Keratinocyte (primary cell): ENCODE measurements around the gene WNT9A. TPM values are rescaled to one million over a fixed set of nuclear protein-coding genes. Genes with fewer than 3 reads are reported as not detected.

Experiments used
- DNase-seq: peaks from one replicate; pipeline ENCODE4 v3.0.0-alpha.2; 2011; ENCODE audit warnings: low read depth, missing footprints, low spot score
- FAIRE-seq: peaks from 2 replicates; lab custom pipeline; 2011; peaks lifted over from hg19 to GRCh38; lab: Jason Lieb, UNC
- H2AFZ ChIP-seq: 2 replicates; pipeline ENCODE4 v1.6.0; 2012; ENCODE audit warnings: low read length, control low read depth, inconsistent platforms; ENCODE audit not compliant: control insufficient read depth
- H3K27ac ChIP-seq: 2 replicates; pipeline ENCODE4 v1.5.1; 2011; ENCODE audit warnings: low read length; ENCODE audit not compliant: control insufficient read depth, insufficient read depth
- H3K27me3 ChIP-seq: 3 replicates; pipeline ENCODE4 v1.6.0; 2011; ENCODE audit warnings: low read length; ENCODE audit not compliant: control insufficient read depth, insufficient read depth; ENCODE audit errors: extremely low read depth
- H3K36me3 ChIP-seq, 2 experiments: 2 replicates in 1 of 2; 3 replicates in 1 of 2; pipeline ENCODE4 v1.5.1; 2011; ENCODE audit warnings: low read length in 2 of 2, mild to moderate bottlenecking in 1 of 2; ENCODE audit not compliant: control insufficient read depth in 2 of 2, insufficient read depth in 2 of 2; ENCODE audit errors: extremely low read depth in 1 of 2
- H3K4me1 ChIP-seq: 3 replicates; pipeline ENCODE4 v1.5.1; 2011; ENCODE audit warnings: low read length; ENCODE audit not compliant: control insufficient read depth, insufficient read depth; ENCODE audit errors: extremely low read depth
- H3K4me2 ChIP-seq: 3 replicates; pipeline ENCODE4 v1.6.0; 2011; ENCODE audit warnings: low read depth, low read length; ENCODE audit not compliant: control insufficient read depth, insufficient read depth; ENCODE audit errors: extremely low read depth
- H3K4me3 ChIP-seq, 3 experiments: fragments of 200-600 bp in 1 of 3; sonication (generic) in 1 of 3; 2 replicates in 2 of 3; 3 replicates in 1 of 3; pipeline ENCODE4 v1.5.1; 2011 to 2016; ENCODE audit warnings: low read length in 3 of 3, mild to moderate bottlenecking in 3 of 3, control low read depth in 2 of 3, inconsistent platforms in 1 of 3, low read depth in 1 of 3, mixed read lengths in 1 of 3, mixed run types in 1 of 3, moderate library complexity in 1 of 3; ENCODE audit not compliant: control insufficient read depth in 2 of 3, insufficient read depth in 2 of 3; ENCODE audit errors: extremely low read depth in 1 of 3
- H3K79me2 ChIP-seq: 2 replicates; pipeline ENCODE4 v1.6.0; 2012; ENCODE audit warnings: low read length; ENCODE audit not compliant: control insufficient read depth, insufficient read depth
- H3K9ac ChIP-seq: 3 replicates; pipeline ENCODE4 v1.6.0; 2011; ENCODE audit warnings: low read length; ENCODE audit not compliant: control insufficient read depth, insufficient read depth; ENCODE audit errors: extremely low read depth
- H3K9me1 ChIP-seq: 3 replicates; pipeline ENCODE4 v1.6.0; 2011; ENCODE audit warnings: low read length; ENCODE audit not compliant: control insufficient read depth, insufficient read depth; ENCODE audit errors: extremely low read depth
- H3K9me3 ChIP-seq: 2 replicates; pipeline ENCODE4 v1.5.1; 2012; ENCODE audit warnings: low read depth, low read length; ENCODE audit not compliant: control insufficient read depth
- H4K20me1 ChIP-seq: 3 replicates; pipeline ENCODE4 v1.6.0; 2011; ENCODE audit warnings: low read length; ENCODE audit not compliant: control insufficient read depth, insufficient read depth; ENCODE audit errors: extremely low read depth
- CTCF ChIP-seq, 3 experiments: IDR thresholded peaks in 1 of 3; conservative IDR thresholded peaks in 1 of 3; optimal IDR thresholded peaks in 1 of 3; 2 replicates in 2 of 3; 3 replicates in 1 of 3; pipeline versions ENCODE3 to v1.5.1; 2011; ENCODE audit warnings: low read length in 3 of 3, mild to moderate bottlenecking in 3 of 3, moderate library complexity in 2 of 3, control low read depth in 1 of 3, inconsistent platforms in 1 of 3; ENCODE audit not compliant: insufficient read depth in 2 of 3; ENCODE audit errors: extremely low read depth in 1 of 3
- EZH2 ChIP-seq: IDR thresholded peaks from one replicate; pipeline ENCODE4 v1.6.1; 2012; ENCODE audit warnings: inconsistent platforms, mild to moderate bottlenecking, low read length, moderate library complexity
- dilution Hi-C: fragments of 300-500 bp; cut with MboI; formaldehyde crosslinking; loops from one replicate; pipeline ENCODE4 v1.7.0; 2020; ENCODE audit warnings: low sequenced_read_pairs; ENCODE audit not compliant: extremely low pct_ligation_motif_present
- polyA plus RNA-seq, 5 experiments: library from polyadenylated mRNA; depleted of rRNA in 3 of 5; stranded (reverse) in 3 of 5; stranded (forward) in 1 of 5; unstranded in 1 of 5; fragments of >200 nt; gene quantifications; 1 replicate in 1 of 5; 2 replicates in 3 of 5; 3 replicates in 1 of 5; pipeline versions ENCODE4 v1.2.1 to v1.2.3, GENCODE V29; 2011 to 2012; ENCODE audit warnings: missing spikeins in 2 of 5, low read depth in 1 of 5, low replicate concordance in 1 of 5

Gene WNT9A
- polyA plus RNA-seq, 1 donor (not counting 4 experiments of a cell fraction or from before 2014, with no cell fraction given) = 1.7 TPM

GRCh38 chr1:227904541-227905335 lies 43.0 kb downstream of the WNT9A start:
- Histone ChIP-seq H3K9me3 (no peaks in the 10 kb centered on the region), H3K79me2 (no peaks in the 10 kb centered on the region), H3K36me3 (no peaks in the 10 kb centered on the region), H3K9me1 (no peaks in the 10 kb centered on the region), H3K9ac (no peak overlapping the region), H2AFZ (no peak overlapping the region), H4K20me1 (no peaks in the 10 kb centered on the region), H3K4me2 (no peak overlapping the region), H3K4me1 (no peaks in the 10 kb centered on the region), H3K27ac (no peak overlapping the region), H3K4me3 (no peak overlapping the region), H3K27me3 (peaks cover 6% of the 10 kb centered on the region)
- no peak for DNase-seq
- FAIRE-seq = no peak
- dilution Hi-C loops = no loop called here
- TF ChIP-seq EZH2 (no peak), CTCF (optimal IDR thresholded peaks at IDR 0.05 in 1 of 3, IDR thresholded peaks at IDR 0.05 in 1 of 3, conservative IDR thresholded peaks at IDR 0.05 in 1 of 3; ENCODE audit: extremely low read depth in 1 of 3, insufficient read depth in 2 of 3, low read length in 3 of 3) (no peak)

GRCh38 chr1:227903614-227904501 lies 43.9 kb downstream of the WNT9A start:
- FAIRE-seq (no peak), DNase-seq (no peak)
- peaks cover 6% of the 10 kb centered on the region for H3K27me3 ChIP-seq
- no peaks in the 10 kb centered on the region for H3K36me3 ChIP-seq
- no peaks in the 10 kb centered on the region for H3K9me3 ChIP-seq
- no peaks in the 10 kb centered on the region for H4K20me1 ChIP-seq
- H3K27ac ChIP-seq = no peak overlapping the region
- dilution Hi-C loops = no loop called here
- no peak overlapping the region for H2AFZ ChIP-seq
- H3K79me2 ChIP-seq = no peaks in the 10 kb centered on the region
- H3K4me3 ChIP-seq = no peak overlapping the region
- H3K4me1 ChIP-seq = no peaks in the 10 kb centered on the region
- no peak overlapping the region for H3K4me2 ChIP-seq
- H3K9me1 ChIP-seq = no peaks in the 10 kb centered on the region
- TF ChIP-seq CTCF (optimal IDR thresholded peaks at IDR 0.05 in 1 of 3, IDR thresholded peaks at IDR 0.05 in 1 of 3, conservative IDR thresholded peaks at IDR 0.05 in 1 of 3; ENCODE audit: extremely low read depth in 1 of 3, insufficient read depth in 2 of 3, low read length in 3 of 3) (no peak), EZH2 (no peak)
- no peak overlapping the region for H3K9ac ChIP-seq
